H9 (cell line): Measurements from ENCODE around the gene C1orf159. TPM values are rescaled to one million over a fixed set of nuclear protein-coding genes. Genes with fewer than 3 reads are reported as not detected.

Experiments
- DNase-seq: peaks from one replicate; pipeline ENCODE4 v3.0.0-alpha.2; 2017
- H2AFZ ChIP-seq: one replicate; pipeline ENCODE4 v1.6.1; 2013; ENCODE audit warnings: mild to moderate bottlenecking, low read length, control low read depth, moderate library complexity
- H2AK5ac ChIP-seq: 2 replicates; pipeline ENCODE4 v1.6.1; 2013; ENCODE audit warnings: low read length, control low read depth, mixed read lengths; ENCODE audit not compliant: insufficient read length
- H2BK120ac ChIP-seq: one replicate; pipeline ENCODE4 v1.6.1; 2013; ENCODE audit warnings: low read depth, mild to moderate bottlenecking, low read length, control low read depth, inconsistent platforms; ENCODE audit not compliant: poor library complexity, severe bottlenecking
- H2BK12ac ChIP-seq: 2 replicates; pipeline ENCODE4 v1.6.1; 2013; ENCODE audit warnings: low read length, control low read depth, mixed read lengths, low read depth; ENCODE audit not compliant: insufficient read length
- H2BK15ac ChIP-seq: 2 replicates; pipeline ENCODE4 v1.6.1; 2013; ENCODE audit warnings: low read depth, low read length, control low read depth
- H2BK20ac ChIP-seq: one replicate; pipeline ENCODE4 v1.6.1; 2013; ENCODE audit warnings: low read depth, mild to moderate bottlenecking, low read length, control low read depth, inconsistent platforms; ENCODE audit not compliant: poor library complexity, severe bottlenecking
- H2BK5ac ChIP-seq: 2 replicates; pipeline ENCODE4 v1.6.1; 2013; ENCODE audit warnings: low read length, control low read depth, mixed read lengths; ENCODE audit not compliant: insufficient read length
- H3K14ac ChIP-seq: 2 replicates; pipeline ENCODE4 v1.6.1; 2013; ENCODE audit warnings: low read length, control low read depth; ENCODE audit not compliant: insufficient read depth
- H3K18ac ChIP-seq: 2 replicates; pipeline ENCODE4 v1.6.1; 2013; ENCODE audit warnings: low read depth, mild to moderate bottlenecking, mixed read lengths, low read length, control low read depth; ENCODE audit not compliant: insufficient read length
- H3K23ac ChIP-seq: 2 replicates; pipeline ENCODE4 v1.6.1; 2013; ENCODE audit warnings: low read length, control low read depth, mixed read lengths, low read depth; ENCODE audit not compliant: insufficient read length
- H3K23me2 ChIP-seq: 2 replicates; pipeline ENCODE4 v1.6.1; 2013; ENCODE audit warnings: low read depth, mild to moderate bottlenecking, mixed read lengths, low read length, control low read depth; ENCODE audit not compliant: insufficient read length, poor library complexity, severe bottlenecking
- H3K27ac ChIP-seq: 2 replicates; pipeline ENCODE4 v1.5.1; 2013; ENCODE audit warnings: low read length, control low read depth, mixed read lengths, low read depth; ENCODE audit not compliant: insufficient read length
- H3K27me3 ChIP-seq: 2 replicates; pipeline ENCODE4 v1.6.1; 2013; ENCODE audit warnings: low read length, control low read depth, inconsistent platforms; ENCODE audit not compliant: insufficient read depth
- H3K4ac ChIP-seq: 2 replicates; pipeline ENCODE4 v1.6.1; 2013; ENCODE audit warnings: low read depth, mild to moderate bottlenecking, control low read depth, inconsistent platforms, low read length, moderate library complexity
- H3K4me1 ChIP-seq: 2 replicates; pipeline ENCODE4 v1.6.1; 2013; ENCODE audit warnings: low read length, control low read depth, inconsistent platforms; ENCODE audit not compliant: insufficient read depth
- H3K4me2 ChIP-seq: 2 replicates; pipeline ENCODE4 v1.6.1; 2013; ENCODE audit warnings: low read length, control low read depth, mixed read lengths; ENCODE audit not compliant: insufficient read length, insufficient read depth
- H3K56ac ChIP-seq: 2 replicates; pipeline ENCODE4 v1.6.1; 2013; ENCODE audit warnings: low read depth, mild to moderate bottlenecking, mixed read lengths, low read length, control low read depth; ENCODE audit not compliant: insufficient read length
- H3K79me1 ChIP-seq: 2 replicates; pipeline ENCODE4 v1.6.1; 2013; ENCODE audit warnings: low read depth, mild to moderate bottlenecking, moderate library complexity, low read length, control low read depth, inconsistent platforms; ENCODE audit not compliant: insufficient read depth, poor library complexity, severe bottlenecking
- H3K79me2 ChIP-seq: 2 replicates; pipeline ENCODE4 v1.6.1; 2013; ENCODE audit warnings: low read length, control low read depth, inconsistent platforms; ENCODE audit not compliant: insufficient read depth
- H3K9ac ChIP-seq: 2 replicates; pipeline ENCODE4 v1.6.1; 2013; ENCODE audit warnings: low read length, control low read depth, mixed read lengths; ENCODE audit not compliant: insufficient read length; ENCODE audit errors: extremely low read depth
- H3K9me3 ChIP-seq: one replicate; pipeline ENCODE4 v1.6.1; 2013; ENCODE audit warnings: low read depth, low read length, inconsistent platforms; ENCODE audit not compliant: control insufficient read depth
- H3T11ph ChIP-seq: one replicate; pipeline ENCODE4 v1.6.1; 2013; ENCODE audit warnings: mild to moderate bottlenecking, low read length, control low read depth, inconsistent platforms
- H4K20me1 ChIP-seq: one replicate; pipeline ENCODE4 v1.6.1; 2013; ENCODE audit not compliant: control insufficient read depth, insufficient read length, insufficient read depth
- H4K5ac ChIP-seq: 2 replicates; pipeline ENCODE4 v1.6.1; 2013; ENCODE audit warnings: low read depth, mild to moderate bottlenecking, mixed read lengths, low read length, control low read depth; ENCODE audit not compliant: insufficient read length
- H4K8ac ChIP-seq: replicated peaks from 2 replicates; pipeline ENCODE4 v1.6.1; 2013; ENCODE audit warnings: low read length, control low read depth, mixed read lengths, low read depth; ENCODE audit not compliant: insufficient read length
- H4K91ac ChIP-seq: 2 replicates; pipeline ENCODE4 v1.6.1; 2013; ENCODE audit warnings: low read depth, mild to moderate bottlenecking, moderate library complexity, mixed read lengths, low read length, control low read depth; ENCODE audit not compliant: insufficient read length
- H3K27ac Mint-ChIP-seq, 3 experiments: 2 replicates in 2 of 3; 3 replicates in 1 of 3; pipeline ENCODE4 v1.8.0; 2020 to 2021; ENCODE audit warnings: mixed read lengths in 3 of 3, mild to moderate bottlenecking in 1 of 3, moderate library complexity in 1 of 3
- H3K27me3 Mint-ChIP-seq: 2 replicates; pipeline ENCODE4 v1.8.0; 2021; ENCODE audit warnings: low read depth, mild to moderate bottlenecking, moderate library complexity, mixed read lengths
- H3K36me3 Mint-ChIP-seq, 3 experiments: 2 replicates in 2 of 3; 3 replicates in 1 of 3; pipeline ENCODE4 v1.8.0; 2020 to 2021; ENCODE audit warnings: low read depth in 3 of 3, mixed read lengths in 3 of 3; ENCODE audit not compliant: insufficient read depth in 1 of 3
- H3K4me1 Mint-ChIP-seq, 2 experiments: 2 replicates each; pipeline ENCODE4 v1.8.0; 2020; ENCODE audit warnings: mixed read lengths in 2 of 2
- H3K4me3 Mint-ChIP-seq, 2 experiments: 2 replicates in 1 of 2; 3 replicates in 1 of 2; pipeline ENCODE4 v1.8.0; 2020 to 2021; ENCODE audit warnings: mild to moderate bottlenecking in 2 of 2, mixed read lengths in 2 of 2, moderate library complexity in 1 of 2
- H3K9me3 Mint-ChIP-seq, 2 experiments: 2 replicates in 1 of 2; 3 replicates in 1 of 2; pipeline ENCODE4 v1.8.0; 2020; ENCODE audit warnings: mild to moderate bottlenecking in 2 of 2, mixed read lengths in 2 of 2, moderate library complexity in 1 of 2
- WGBS: extraction: QIAGEN DNeasy Blood & Tissue Kit; methylation state at CpG from one replicate; pipeline ENCODE4 v1.1.7; 2013; ENCODE audit warnings: missing lambda C conversion rate, low lambda C conversion rate, mixed read lengths; ENCODE audit not compliant: insufficient read length; ENCODE audit errors: extremely low coverage; 5-methylcytosine and 5-hydroxymethylcytosine counted together
- total RNA-seq: library from RNA; stranded (reverse); gene quantifications from 2 replicates; pipeline ENCODE4 v1.2.1, GENCODE V29; 2021
- TF ChIP-seq, protein P1 (sequence below): fragments of 200-600 bp; sonication (generic); conservative IDR thresholded peaks from 3 replicates; pipeline ENCODE4 v1.8.0; 2021; ENCODE audit warnings: antibody characterized with exemption, mild to moderate bottlenecking

C1orf159 gene
- total RNA-seq, 1 experiment from 2014 or later, result 12.3 TPM

DNA sequence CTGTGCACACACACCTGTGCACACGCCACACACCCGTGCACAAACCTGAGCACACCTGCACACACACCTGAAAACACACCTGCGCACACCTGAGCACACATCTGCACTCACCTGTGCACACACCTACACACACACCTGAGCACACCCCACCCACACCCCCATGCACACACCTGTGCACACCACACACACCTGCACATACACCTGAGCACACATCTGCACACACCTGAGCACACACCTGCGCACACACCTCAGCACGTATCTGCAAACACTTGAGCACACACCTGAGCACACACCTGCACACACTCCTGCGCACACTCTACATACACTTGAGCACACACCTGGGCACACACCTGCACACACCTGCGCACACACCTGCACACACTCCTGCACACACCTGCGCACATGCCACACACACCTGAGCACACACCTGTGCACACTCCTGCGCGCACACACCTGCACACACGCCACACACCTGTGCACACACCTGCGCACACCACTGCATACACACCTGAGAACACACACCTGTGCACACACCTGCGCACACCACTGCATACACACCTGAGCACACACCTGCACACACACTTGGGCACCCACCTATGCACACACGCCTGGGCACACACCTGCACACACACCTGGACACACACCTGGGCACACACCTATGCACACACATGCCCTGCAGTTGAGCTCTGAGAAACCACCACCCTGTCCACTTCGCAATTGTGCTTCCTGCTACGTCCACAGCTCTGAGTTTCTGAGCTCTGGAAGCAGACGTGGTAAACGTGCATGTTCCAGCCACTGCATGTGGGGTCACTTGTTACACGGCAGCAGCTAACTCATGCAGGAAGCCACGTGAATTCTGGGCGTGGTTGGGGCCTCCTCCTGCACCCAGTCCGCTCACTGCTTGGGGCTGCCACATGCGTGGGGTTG is 8.0 kb upstream of the C1orf159 start:
- no peaks in the 10 kb centered on the region for H3K23me2 ChIP-seq

More for the DNA sequence above, 8.0 kb upstream of the C1orf159 start:
- H2BK120ac ChIP-seq, result no peak overlapping the region
- Mint-ChIP-seq H3K36me3 (peaks cover 0 to 7% (median 0%) of the 10 kb centered on the region in 3 experiments; a peak in 2 of 7 replicates), H3K9me3 (peaks cover 8 to 9% of the 10 kb centered on the region in 2 experiments; a peak in 4 of 5 replicates), H3K4me1 (peaks cover 0 to 2% of the 10 kb centered on the region in 2 experiments; a peak in 2 of 4 replicates), H3K27ac (no peak overlapping the region), H3K4me3 (peak overlapping the region in 1 of 2 experiments; percentile 58; a peak in 1 of 5 replicates), H3K27me3 (peaks cover 30% of the 10 kb centered on the region)
- no peak overlapping the region for H2BK12ac ChIP-seq
- no peak overlapping the region for H2AK5ac ChIP-seq
- H4K91ac ChIP-seq, result no peak overlapping the region
- H3K4ac ChIP-seq, result no peak overlapping the region
- H3K23ac ChIP-seq, result no peak overlapping the region
- H3K56ac ChIP-seq, result no peak overlapping the region
- no peak overlapping the region for H3K27ac ChIP-seq
- H3K14ac ChIP-seq, result no peak overlapping the region
- H3K9ac ChIP-seq, result no peak overlapping the region
- H3K79me2 ChIP-seq, result no peaks in the 10 kb centered on the region
- no peak overlapping the region for H2BK15ac ChIP-seq
- no peak for DNase-seq
- no peaks in the 10 kb centered on the region for H4K20me1 ChIP-seq
- no peak overlapping the region for H4K8ac ChIP-seq
- TF ChIP-seq, protein P1, sequence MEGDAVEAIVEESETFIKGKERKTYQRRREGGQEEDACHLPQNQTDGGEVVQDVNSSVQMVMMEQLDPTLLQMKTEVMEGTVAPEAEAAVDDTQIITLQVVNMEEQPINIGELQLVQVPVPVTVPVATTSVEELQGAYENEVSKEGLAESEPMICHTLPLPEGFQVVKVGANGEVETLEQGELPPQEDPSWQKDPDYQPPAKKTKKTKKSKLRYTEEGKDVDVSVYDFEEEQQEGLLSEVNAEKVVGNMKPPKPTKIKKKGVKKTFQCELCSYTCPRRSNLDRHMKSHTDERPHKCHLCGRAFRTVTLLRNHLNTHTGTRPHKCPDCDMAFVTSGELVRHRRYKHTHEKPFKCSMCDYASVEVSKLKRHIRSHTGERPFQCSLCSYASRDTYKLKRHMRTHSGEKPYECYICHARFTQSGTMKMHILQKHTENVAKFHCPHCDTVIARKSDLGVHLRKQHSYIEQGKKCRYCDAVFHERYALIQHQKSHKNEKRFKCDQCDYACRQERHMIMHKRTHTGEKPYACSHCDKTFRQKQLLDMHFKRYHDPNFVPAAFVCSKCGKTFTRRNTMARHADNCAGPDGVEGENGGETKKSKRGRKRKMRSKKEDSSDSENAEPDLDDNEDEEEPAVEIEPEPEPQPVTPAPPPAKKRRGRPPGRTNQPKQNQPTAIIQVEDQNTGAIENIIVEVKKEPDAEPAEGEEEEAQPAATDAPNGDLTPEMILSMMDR, result no peak
- no peak overlapping the region for H2AFZ ChIP-seq
- no peaks in the 10 kb centered on the region for H3K79me1 ChIP-seq
- no peaks in the 10 kb centered on the region for H3K9me3 ChIP-seq
- no peaks in the 10 kb centered on the region for H3K4me1 ChIP-seq
- H2BK5ac ChIP-seq, result no peak overlapping the region
- no peak overlapping the region for H3T11ph ChIP-seq
- no peak overlapping the region for H4K5ac ChIP-seq
- H3K18ac ChIP-seq, result no peak overlapping the region
- H2BK20ac ChIP-seq, result no peak overlapping the region
- WGBS, result no CpG with 5 or more reads among the region's 23 CpGs
- no peaks in the 10 kb centered on the region for H3K27me3 ChIP-seq
- H3K4me2 ChIP-seq, result no peak overlapping the region
